Measurements from ENCODE around the gene HERPUD2.
A peak's percentile ranks its signal among the peaks of the same experiment; 100 is the strongest.

Gene HERPUD2

DNA sequence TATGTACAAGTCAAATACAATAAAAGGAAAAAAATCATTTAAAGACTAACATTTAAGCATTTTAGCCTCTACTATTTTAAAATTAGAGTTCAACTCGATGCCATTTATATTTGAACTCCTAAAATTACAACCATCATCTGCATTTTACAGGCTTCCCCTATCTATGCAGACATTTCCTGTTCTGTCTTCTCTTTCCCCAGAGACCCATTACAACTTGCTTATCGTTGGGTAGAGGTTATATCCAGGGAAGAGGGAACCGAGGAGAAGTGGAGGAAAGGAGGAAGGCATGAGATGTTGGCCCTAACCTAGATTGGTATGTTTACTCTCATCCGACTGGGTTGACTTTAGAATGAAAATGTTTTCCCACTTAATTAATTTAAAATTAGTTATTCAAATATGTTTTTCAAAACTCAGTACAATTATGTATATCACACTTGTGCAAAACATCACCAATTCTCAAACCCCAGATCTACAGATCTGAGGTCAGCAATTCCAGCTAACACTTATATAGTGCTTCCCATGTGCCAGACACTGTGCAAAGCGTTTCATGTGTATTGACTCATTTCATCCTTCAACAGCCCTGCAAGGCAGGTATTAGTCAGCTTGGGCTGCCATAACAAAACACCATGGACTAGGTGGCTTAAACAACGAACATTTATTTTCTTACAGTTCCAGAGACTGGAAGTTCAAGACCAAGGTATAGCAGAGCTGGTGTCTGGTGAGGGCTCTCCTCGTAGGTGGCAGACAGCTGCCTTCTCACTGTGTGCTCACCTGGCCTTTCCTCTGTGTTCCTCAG, 27.3 kb upstream of the HERPUD2 start:
- Histone ChIP-seq H3K36me3 (ENCODE audit: control insufficient read depth, insufficient read depth, low read length) (no peaks in the 10 kb centered on the region), H3K27ac (ENCODE audit: low read depth, low read length) (no peak overlapping the region), H3K9ac (ENCODE audit: low read length) (no peak overlapping the region), H3K4me1 (ENCODE audit: control insufficient read depth, insufficient read depth, low read length) (peaks cover 3% of the 10 kb centered on the region), H3K27me3 (ENCODE audit: control insufficient read depth, insufficient read depth, low read length) (no peaks in the 10 kb centered on the region), H3K4me3 (ENCODE audit: low read length) (no peak overlapping the region)

- peaks cover 11% of the 10 kb centered on the region for H3K4me1 ChIP-seq (ENCODE audit: control insufficient read depth, insufficient read depth, low read length)
- H3K27ac ChIP-seq (ENCODE audit: low read depth, low read length) = no peak overlapping the region
- H3K27me3 ChIP-seq (ENCODE audit: control insufficient read depth, insufficient read depth, low read length) = no peaks in the 10 kb centered on the region
- H3K4me3 ChIP-seq (ENCODE audit: low read length) = no peak overlapping the region
- no peak overlapping the region for H3K9ac ChIP-seq (ENCODE audit: low read length)
- H3K36me3 ChIP-seq (ENCODE audit: control insufficient read depth, insufficient read depth, low read length) = no peaks in the 10 kb centered on the region
These were observed 26.4 kb upstream of the HERPUD2 start for GRCh38 chr7:35721288-35721687.

- peaks cover 14% of the 10 kb centered on the region for H3K4me1 ChIP-seq (ENCODE audit: control insufficient read depth, insufficient read depth, low read length)
- H3K4me3 ChIP-seq (ENCODE audit: low read length) = no peak overlapping the region
- H3K36me3 ChIP-seq (ENCODE audit: control insufficient read depth, insufficient read depth, low read length) = no peaks in the 10 kb centered on the region
- H3K9ac ChIP-seq (ENCODE audit: low read length) = no peak overlapping the region
- no peak overlapping the region for H3K27ac ChIP-seq (ENCODE audit: low read depth, low read length)
- H3K27me3 ChIP-seq (ENCODE audit: control insufficient read depth, insufficient read depth, low read length) = no peaks in the 10 kb centered on the region
These were observed 25.9 kb upstream of the HERPUD2 start for GRCh38 chr7:35720849-35721248.

GRCh38 chr7:35720032-35720431, 25.1 kb upstream of the HERPUD2 start:
- H3K36me3 ChIP-seq (ENCODE audit: control insufficient read depth, insufficient read depth, low read length) = no peaks in the 10 kb centered on the region
- H3K4me1 ChIP-seq (ENCODE audit: control insufficient read depth, insufficient read depth, low read length) = peaks cover 17% of the 10 kb centered on the region
- no peak overlapping the region for H3K9ac ChIP-seq (ENCODE audit: low read length)
- H3K27ac ChIP-seq (ENCODE audit: low read depth, low read length) = no peak overlapping the region
- no peak overlapping the region for H3K4me3 ChIP-seq (ENCODE audit: low read length)
- no peaks in the 10 kb centered on the region for H3K27me3 ChIP-seq (ENCODE audit: control insufficient read depth, insufficient read depth, low read length)

GRCh38 chr7:35718047-35718446, 23.1 kb upstream of the HERPUD2 start:
- Histone ChIP-seq H3K27me3 (ENCODE audit: control insufficient read depth, insufficient read depth, low read length) (no peaks in the 10 kb centered on the region), H3K4me3 (ENCODE audit: low read length) (no peak overlapping the region), H3K36me3 (ENCODE audit: control insufficient read depth, insufficient read depth, low read length) (no peaks in the 10 kb centered on the region), H3K4me1 (ENCODE audit: control insufficient read depth, insufficient read depth, low read length) (peaks cover 17% of the 10 kb centered on the region), H3K27ac (ENCODE audit: low read depth, low read length) (no peak overlapping the region), H3K9ac (ENCODE audit: low read length) (no peak overlapping the region)

GRCh38 chr7:35717516-35717915, 22.6 kb upstream of the HERPUD2 start:
- Histone ChIP-seq H3K36me3 (ENCODE audit: control insufficient read depth, insufficient read depth, low read length) (no peaks in the 10 kb centered on the region), H3K4me3 (ENCODE audit: low read length) (no peak overlapping the region), H3K27me3 (ENCODE audit: control insufficient read depth, insufficient read depth, low read length) (no peaks in the 10 kb centered on the region), H3K27ac (ENCODE audit: low read depth, low read length) (peak overlapping the region; percentile 83), H3K9ac (ENCODE audit: low read length) (no peak overlapping the region), H3K4me1 (ENCODE audit: control insufficient read depth, insufficient read depth, low read length) (peaks cover 17% of the 10 kb centered on the region)

- H3K27ac ChIP-seq (ENCODE audit: low read depth, low read length) = peak overlapping the region; percentile 83
- H3K4me1 ChIP-seq (ENCODE audit: control insufficient read depth, insufficient read depth, low read length) = peaks cover 17% of the 10 kb centered on the region
- H3K27me3 ChIP-seq (ENCODE audit: control insufficient read depth, insufficient read depth, low read length) = no peaks in the 10 kb centered on the region
- H3K4me3 ChIP-seq (ENCODE audit: low read length) = peak overlapping the region; percentile 44
- H3K9ac ChIP-seq (ENCODE audit: low read length) = no peak overlapping the region
- H3K36me3 ChIP-seq (ENCODE audit: control insufficient read depth, insufficient read depth, low read length) = no peaks in the 10 kb centered on the region
These were observed 22.1 kb upstream of the HERPUD2 start for GRCh38 chr7:35717013-35717412.

DNA sequence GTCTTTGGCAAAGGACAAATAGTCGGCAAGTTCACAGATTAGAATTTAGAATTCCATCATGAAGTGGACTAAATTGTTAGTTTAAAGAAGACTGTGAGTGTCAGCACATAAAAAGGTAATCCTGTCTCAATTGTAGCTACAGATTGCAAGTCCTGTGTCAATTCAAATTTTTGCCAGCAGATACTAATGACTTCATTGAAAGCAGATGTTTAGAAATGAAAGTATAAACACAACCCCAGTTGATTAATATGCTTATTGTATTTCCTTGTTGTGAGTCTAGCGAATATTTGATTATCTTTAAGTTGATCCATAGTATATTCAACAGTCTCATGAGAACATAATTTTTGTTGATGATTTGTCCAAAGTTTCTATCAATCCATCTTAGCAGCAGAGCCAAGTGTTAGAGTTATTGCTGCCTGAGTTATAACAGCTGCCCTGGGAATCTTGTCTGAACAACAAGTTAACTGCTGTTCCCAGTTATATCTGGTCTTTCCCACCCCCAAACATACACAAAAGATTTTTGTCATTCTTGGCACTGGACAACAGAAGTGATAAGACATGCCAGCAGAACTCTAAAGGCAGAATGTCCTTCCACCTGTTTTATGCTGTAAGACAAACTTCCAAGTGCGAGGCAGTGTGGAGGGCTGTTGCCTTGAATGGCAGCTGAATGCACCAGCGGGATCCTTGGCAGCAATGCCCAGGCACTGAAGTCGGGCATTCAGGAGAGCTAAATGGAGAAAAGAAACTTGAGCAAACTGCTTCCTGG, 21.3 kb upstream of the HERPUD2 start:
- H3K27me3 ChIP-seq (ENCODE audit: control insufficient read depth, insufficient read depth, low read length) = no peaks in the 10 kb centered on the region
- H3K4me3 ChIP-seq (ENCODE audit: low read length) = peak overlapping the region; percentile 44
- H3K36me3 ChIP-seq (ENCODE audit: control insufficient read depth, insufficient read depth, low read length) = no peaks in the 10 kb centered on the region
- peak overlapping the region; percentile 83 for H3K27ac ChIP-seq (ENCODE audit: low read depth, low read length)
- no peak overlapping the region for H3K9ac ChIP-seq (ENCODE audit: low read length)
- H3K4me1 ChIP-seq (ENCODE audit: control insufficient read depth, insufficient read depth, low read length) = peaks cover 17% of the 10 kb centered on the region

DNA sequence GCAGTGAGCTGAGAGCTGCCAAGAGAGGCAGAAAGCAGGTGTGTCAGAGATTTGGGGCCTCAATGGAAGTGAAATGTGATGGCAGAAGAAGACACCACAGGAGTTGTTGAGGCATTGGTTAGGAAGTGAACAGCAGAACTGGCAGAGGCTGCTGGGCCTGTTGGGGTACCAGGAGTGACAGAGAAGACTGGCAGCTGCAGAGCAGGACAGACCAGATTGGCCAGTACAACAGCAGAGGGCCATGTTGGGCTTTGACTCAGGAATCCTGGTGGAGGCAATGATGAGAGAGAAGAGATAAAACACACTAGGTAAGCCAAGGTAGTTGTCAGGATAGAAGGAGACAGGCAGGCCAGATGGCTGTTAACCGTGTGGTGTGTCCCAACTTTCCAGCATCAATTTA, 19.9 kb upstream of the HERPUD2 start:
- H3K36me3 ChIP-seq (ENCODE audit: control insufficient read depth, insufficient read depth, low read length) = no peaks in the 10 kb centered on the region
- H3K27me3 ChIP-seq (ENCODE audit: control insufficient read depth, insufficient read depth, low read length) = no peaks in the 10 kb centered on the region
- no peak overlapping the region for H3K4me3 ChIP-seq (ENCODE audit: low read length)
- H3K9ac ChIP-seq (ENCODE audit: low read length) = no peak overlapping the region
- H3K27ac ChIP-seq (ENCODE audit: low read depth, low read length) = no peak overlapping the region
- H3K4me1 ChIP-seq (ENCODE audit: control insufficient read depth, insufficient read depth, low read length) = peaks cover 15% of the 10 kb centered on the region

- Histone ChIP-seq H3K4me3 (ENCODE audit: low read length) (no peak overlapping the region), H3K4me1 (ENCODE audit: control insufficient read depth, insufficient read depth, low read length) (peaks cover 15% of the 10 kb centered on the region), H3K9ac (ENCODE audit: low read length) (no peak overlapping the region), H3K27ac (ENCODE audit: low read depth, low read length) (no peak overlapping the region), H3K27me3 (ENCODE audit: control insufficient read depth, insufficient read depth, low read length) (no peaks in the 10 kb centered on the region), H3K36me3 (ENCODE audit: control insufficient read depth, insufficient read depth, low read length) (no peaks in the 10 kb centered on the region)
These were observed 19.5 kb upstream of the HERPUD2 start for GRCh38 chr7:35714407-35714806.

DNA sequence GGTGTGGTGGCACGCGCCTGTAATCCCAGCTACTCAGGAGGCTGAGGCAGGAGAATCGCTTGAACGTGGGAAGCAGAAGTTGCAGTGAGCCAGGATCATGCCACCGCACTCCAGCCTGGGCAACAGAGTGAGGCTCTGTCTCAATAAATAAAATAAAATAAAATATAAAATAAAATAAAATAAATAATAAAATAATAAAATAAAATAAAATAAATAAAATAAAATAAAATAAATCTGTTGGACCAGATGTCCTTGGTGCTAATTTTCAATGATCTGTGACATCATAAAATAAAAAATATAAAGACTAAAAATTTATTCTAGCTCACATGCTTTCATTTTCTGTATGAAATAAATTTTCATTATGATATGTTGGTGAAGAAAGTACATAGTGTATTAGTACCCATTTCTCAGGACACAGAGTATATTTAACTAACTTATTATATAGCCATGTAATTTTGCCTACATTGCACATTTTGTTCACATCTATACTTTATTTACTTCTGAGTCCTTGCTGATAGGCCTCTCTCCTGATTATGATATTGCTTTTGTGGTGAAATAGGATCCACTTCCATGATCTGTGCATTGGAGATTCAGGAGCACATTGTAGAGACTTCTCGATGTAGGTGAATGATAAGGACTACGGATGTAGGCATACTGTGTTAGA, 17.8 kb upstream of the HERPUD2 start:
- H3K27ac ChIP-seq (ENCODE audit: low read depth, low read length) = no peak overlapping the region
- H3K27me3 ChIP-seq (ENCODE audit: control insufficient read depth, insufficient read depth, low read length) = no peaks in the 10 kb centered on the region

GRCh38 chr7:35707422-35707821, 12.5 kb upstream of the HERPUD2 start:
- Histone ChIP-seq H3K27me3 (ENCODE audit: control insufficient read depth, insufficient read depth, low read length) (no peaks in the 10 kb centered on the region), H3K27ac (ENCODE audit: low read depth, low read length) (no peak overlapping the region), H3K36me3 (ENCODE audit: control insufficient read depth, insufficient read depth, low read length) (no peaks in the 10 kb centered on the region), H3K4me3 (ENCODE audit: low read length) (no peak overlapping the region), H3K4me1 (ENCODE audit: control insufficient read depth, insufficient read depth, low read length) (no peaks in the 10 kb centered on the region), H3K9ac (ENCODE audit: low read length) (no peak overlapping the region)

More for the DNA sequence above, 17.8 kb upstream of the HERPUD2 start:
- Histone ChIP-seq H3K4me3 (ENCODE audit: low read length) (no peak overlapping the region), H3K36me3 (ENCODE audit: control insufficient read depth, insufficient read depth, low read length) (no peaks in the 10 kb centered on the region), H3K4me1 (ENCODE audit: control insufficient read depth, insufficient read depth, low read length) (peaks cover 15% of the 10 kb centered on the region), H3K9ac (ENCODE audit: low read length) (no peak overlapping the region)

Measured in rectal smooth muscle tissue (tissue), 1 donor.